DLD1 (cell line): ENCODE measurements around the gene DROSHA.

ENCODE experiments used
- in situ Hi-C: cut with HindIII; loops from 2 replicates; pipeline ENCODE4 v1.10.0; 2017; ENCODE audit warnings: low sequenced_read_pairs

The DROSHA gene

GRCh38 chr5:31531543-31531887 is 378 bp downstream of the DROSHA start:
- in situ Hi-C loops = no loop called here

DNA sequence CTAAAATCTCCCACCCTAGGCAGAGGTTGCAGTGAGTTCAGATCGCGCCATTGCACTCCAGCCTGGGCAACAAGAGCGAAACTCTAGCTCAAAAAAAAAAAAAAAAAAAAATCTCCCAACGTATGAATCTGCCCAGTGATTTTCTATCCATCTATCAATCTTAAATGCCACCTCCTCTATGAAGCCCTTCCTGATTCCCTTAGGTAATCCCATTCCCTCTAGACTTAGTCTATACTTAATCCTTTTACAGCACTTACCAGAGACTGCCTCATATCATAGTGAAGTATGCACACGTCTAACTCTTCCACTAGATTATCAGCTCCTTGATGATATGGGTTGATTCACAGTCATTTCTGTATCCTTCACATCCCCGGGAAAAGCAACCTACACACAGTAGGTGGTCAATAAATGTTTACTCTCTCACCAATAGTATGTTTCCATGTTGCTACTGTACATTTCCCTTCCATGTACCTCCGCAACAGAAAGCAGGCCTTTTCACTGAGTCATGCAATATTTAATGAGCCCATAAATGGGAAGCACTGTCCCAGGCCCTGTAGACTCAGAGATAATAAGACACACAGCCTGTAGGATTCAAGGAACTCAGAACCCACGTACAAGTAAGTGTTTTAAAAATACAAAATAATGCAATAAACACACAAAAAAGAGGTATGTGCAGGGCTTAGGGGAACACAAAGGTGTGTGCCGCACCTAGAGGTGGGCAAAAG is 1.2 kb downstream of the DROSHA start:
- in situ Hi-C loops = no loop called here

- in situ Hi-C loops = no loop called here
These were observed 8.9 kb downstream of the DROSHA start for GRCh38 chr5:31523041-31523440.

GRCh38 chr5:31516802-31517201 is 15.1 kb downstream of the DROSHA start:
- in situ Hi-C loops = no loop called here

- in situ Hi-C loops = no loop called here
These were observed 20.6 kb downstream of the DROSHA start for GRCh38 chr5:31511305-31511704.

- in situ Hi-C loops = no loop called here
These were observed 27.4 kb downstream of the DROSHA start for GRCh38 chr5:31504529-31504928.

DNA sequence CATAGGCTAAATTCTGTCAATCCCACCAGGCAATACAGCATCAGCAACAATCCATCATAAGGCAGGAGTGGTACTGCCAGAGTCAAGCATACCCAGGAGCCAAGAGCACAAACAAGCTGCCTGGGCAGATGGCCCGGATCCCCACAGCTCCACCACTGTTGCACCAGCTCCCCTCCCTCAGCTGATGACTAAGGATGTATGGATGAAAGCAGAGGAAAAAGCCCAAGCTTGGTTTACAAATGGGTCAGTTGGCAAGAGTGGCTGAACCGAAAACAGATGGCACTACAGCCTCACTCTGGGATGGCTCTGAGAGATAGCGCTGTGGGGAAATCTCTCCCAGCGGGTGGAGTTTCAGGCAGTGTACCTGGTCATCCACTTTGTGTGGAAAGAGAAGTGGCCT is 29.4 kb downstream of the DROSHA start:
- in situ Hi-C loops = no loop called here

GRCh38 chr5:31500256-31500655 is 31.6 kb downstream of the DROSHA start:
- in situ Hi-C loops = no loop called here

DNA sequence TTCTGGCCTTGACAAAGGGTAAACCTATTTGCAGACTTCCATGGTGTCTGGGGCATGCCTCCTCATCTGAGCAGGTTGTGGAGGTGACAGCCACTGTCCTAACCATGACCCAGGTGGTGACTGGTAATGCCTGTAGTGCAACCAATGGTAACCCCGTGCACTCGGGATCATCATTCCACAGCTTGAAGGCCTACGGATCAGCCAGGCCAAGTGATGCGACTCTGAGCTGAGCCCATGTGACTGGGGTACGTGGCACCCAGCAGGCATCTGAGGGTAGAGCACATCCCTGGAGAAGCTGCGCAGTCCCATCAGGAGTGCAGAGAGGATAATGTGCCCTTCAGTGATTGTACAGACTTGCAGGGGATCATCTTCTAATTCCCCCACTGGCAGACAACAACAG is 35.0 kb downstream of the DROSHA start:
- in situ Hi-C loops = no loop called here

GRCh38 chr5:31496301-31496700 is 35.6 kb downstream of the DROSHA start:
- in situ Hi-C loops = no loop called here

DNA sequence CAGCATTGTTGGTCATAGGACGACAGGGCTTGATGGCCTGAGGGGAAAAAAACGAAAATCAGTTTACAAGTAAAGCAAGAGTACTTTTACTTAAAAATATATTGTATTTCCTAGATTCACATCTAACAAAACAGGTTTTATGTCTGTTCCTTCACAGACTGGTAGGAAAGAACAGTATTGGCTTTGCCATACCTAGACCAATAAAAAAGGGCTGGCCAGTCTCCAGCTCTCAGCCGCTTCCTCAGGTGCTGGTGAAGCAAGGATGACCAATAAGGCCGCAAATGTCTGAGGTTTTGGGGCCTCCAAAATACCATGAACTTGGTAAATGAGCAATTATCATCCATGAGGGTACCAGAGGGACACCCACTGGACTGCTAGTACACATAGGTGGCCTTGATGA is 36.6 kb downstream of the DROSHA start:
- in situ Hi-C loops = no loop called here

- in situ Hi-C loops = no loop called here
These were observed 39.0 kb downstream of the DROSHA start for GRCh38 chr5:31492869-31493268.

DNA sequence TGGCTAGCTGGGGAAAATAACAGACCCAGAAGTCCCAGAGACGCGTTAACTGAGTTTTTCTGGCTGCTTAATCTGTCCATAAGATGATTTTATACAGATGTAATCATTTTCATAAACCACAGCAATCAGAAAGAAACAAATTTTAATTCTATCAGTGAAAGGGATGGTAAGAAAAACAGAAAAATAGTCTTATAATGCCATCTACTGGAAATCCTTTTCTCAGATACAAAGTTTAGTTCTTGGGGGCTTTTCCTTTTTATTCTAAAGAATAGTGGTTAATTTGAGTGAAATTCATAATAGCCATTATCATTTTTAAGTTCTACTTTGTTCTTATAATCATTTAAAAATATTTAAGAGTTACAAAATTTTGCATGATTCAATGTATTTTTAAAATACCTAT is 44.4 kb downstream of the DROSHA start:
- in situ Hi-C loops = no loop called here

DNA sequence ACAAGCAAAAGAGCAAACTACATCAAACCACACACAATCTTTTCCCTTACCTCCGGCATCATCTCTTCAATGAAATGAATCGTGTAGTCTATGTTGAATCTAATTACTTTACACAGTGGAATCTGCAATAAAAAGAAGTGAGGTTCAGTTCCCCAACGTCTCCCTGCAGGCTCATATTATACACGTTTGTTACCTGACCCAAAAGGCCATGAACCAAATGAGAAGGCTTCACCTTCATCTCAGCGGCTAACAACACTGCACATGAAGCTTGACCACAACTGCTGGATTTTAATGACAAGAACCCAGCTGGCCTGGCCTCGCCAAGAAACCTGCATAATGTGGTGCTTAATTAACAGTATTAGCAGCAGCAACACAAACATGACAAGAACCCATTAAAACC is 45.5 kb downstream of the DROSHA start:
- in situ Hi-C loops = no loop called here

DNA sequence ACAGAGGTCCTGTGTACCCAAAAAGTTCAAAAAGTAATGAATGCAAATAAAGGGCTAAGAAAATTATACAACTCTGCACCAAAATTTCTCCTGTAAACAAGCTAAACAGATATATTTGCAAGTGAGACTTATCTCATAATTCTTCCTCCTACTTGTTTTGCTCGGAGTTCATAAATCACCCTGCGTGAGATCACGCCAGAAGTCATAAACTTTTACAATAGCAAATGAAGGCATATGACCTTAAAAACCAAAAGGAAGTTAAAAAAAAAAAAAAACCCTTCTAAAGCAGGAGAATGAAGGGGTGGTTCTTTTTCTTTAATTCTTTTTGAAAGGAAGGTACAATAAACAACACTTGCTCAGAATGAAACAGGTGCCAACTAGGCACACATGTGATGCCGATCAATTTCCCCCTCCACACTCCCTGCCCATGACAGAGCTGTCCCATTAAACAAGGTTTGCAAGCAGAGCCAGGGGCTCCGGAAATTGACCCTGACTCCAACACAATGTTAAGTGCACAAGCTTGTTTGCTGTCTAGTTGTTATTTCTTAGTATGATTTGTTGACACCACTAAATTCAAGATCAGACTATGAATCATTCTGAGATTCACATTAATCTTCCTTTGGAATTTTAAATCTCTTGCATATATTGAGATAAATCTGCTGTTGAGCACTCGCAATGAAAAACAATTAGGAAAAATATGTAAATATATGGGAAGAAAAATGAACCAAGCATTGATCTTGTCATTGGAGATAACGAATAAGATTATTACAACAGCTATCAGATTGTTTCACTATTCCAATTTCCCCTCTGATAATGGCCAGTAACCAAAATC is 46.3 kb downstream of the DROSHA start:
- in situ Hi-C loops = no loop called here

- in situ Hi-C loops = no loop called here
These were observed 50.2 kb downstream of the DROSHA start for GRCh38 chr5:31481531-31482165.

DNA sequence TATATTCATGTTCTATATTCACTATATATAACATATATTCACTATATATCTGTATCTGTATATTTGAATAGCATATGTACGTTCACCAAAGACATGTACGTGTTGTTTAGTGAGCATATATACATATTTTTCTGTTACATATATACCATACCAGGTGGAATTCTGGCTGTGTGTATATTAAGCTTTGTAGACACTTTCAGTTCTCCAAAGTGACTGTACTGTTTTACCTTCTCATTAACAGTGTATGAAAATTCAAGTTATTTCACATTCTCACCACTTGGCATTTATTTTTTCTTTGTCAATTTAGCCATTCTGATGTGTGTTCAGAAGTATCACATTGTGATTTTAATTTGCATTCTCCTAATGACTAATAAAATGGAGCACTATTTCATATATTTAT is 52.2 kb downstream of the DROSHA start:
- in situ Hi-C loops = no loop called here

DNA sequence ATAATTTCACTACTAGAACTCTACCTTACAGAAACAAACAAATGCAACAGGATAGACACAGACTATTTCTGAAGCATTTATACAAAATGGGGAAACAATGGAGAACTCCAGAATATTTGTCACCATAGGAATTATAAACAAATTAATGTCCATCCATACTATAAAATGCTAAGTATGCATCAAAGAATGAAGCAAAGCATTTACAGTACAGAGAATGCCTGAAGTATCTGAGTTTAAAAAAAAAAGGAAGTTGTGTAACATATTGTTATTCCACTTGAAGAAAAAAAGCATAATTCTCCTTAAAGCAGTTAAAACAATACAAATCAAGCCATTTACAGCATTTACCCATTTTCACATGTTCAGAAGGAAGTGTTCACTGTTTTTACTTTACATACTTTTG is 53.0 kb downstream of the DROSHA start:
- in situ Hi-C loops = no loop called here

DNA sequence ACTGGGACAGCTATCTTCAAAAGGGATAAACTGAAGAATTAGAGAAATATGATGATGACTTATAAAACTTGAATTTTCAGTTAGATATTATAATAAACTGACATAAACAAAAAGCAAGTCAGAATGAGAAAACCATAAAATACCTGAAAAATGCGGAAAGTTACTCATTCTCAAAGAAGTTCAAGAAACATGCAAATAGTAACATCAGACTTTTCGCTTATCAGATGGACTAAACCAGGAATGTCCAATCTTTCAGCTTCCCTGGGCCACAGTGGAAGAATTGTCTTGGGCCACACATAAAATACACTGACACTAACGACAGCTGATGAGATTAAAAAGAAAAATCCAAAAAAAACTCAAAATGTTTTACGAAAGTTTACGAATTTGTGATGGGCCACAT is 53.9 kb downstream of the DROSHA start:
- in situ Hi-C loops = no loop called here

- in situ Hi-C loops = no loop called here
These were observed 54.4 kb downstream of the DROSHA start for GRCh38 chr5:31477516-31477915.

DNA sequence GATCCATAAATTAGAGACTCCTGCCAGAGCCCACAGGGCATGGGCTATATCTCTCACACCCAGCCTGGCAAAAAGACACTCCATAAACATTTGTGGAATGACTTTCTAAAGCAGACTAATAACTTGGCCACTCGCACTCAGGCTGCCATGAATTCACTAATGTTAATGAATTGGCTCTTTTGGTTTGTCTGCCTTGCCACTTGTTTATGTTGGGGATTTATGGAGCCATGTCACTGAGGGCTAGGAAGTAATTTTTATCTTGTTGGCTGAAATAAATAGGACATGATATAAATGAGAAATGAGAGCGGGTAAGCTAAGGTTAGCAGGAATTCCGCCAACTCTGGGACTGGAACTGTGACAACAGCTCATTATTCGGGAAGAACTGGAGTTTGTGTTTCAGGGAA is 55.2 kb downstream of the DROSHA start:
- in situ Hi-C loops = no loop called here

GRCh38 chr5:31471916-31472315 is 60.0 kb downstream of the DROSHA start:
- in situ Hi-C loops = no loop called here
